HG03432 (cell line): Measurements from ENCODE around the gene TMEM121B.
A peak's percentile ranks its signal among the peaks of the same experiment; 100 is the strongest.
"Not testable (repeated sequence)": the region's sequence is repeated elsewhere in the genome, so short reads cannot be mapped to it uniquely, and the experiment has no call there.

ENCODE experiments used
- ATAC-seq: cut with Tn5 transposase; IDR thresholded peaks from one replicate; pipeline ENCODE4 v1.9.1; 2021; ENCODE audit warnings: mild to moderate bottlenecking, moderate library complexity; ENCODE audit not compliant: unreplicated experiment

Gene TMEM121B

DNA sequence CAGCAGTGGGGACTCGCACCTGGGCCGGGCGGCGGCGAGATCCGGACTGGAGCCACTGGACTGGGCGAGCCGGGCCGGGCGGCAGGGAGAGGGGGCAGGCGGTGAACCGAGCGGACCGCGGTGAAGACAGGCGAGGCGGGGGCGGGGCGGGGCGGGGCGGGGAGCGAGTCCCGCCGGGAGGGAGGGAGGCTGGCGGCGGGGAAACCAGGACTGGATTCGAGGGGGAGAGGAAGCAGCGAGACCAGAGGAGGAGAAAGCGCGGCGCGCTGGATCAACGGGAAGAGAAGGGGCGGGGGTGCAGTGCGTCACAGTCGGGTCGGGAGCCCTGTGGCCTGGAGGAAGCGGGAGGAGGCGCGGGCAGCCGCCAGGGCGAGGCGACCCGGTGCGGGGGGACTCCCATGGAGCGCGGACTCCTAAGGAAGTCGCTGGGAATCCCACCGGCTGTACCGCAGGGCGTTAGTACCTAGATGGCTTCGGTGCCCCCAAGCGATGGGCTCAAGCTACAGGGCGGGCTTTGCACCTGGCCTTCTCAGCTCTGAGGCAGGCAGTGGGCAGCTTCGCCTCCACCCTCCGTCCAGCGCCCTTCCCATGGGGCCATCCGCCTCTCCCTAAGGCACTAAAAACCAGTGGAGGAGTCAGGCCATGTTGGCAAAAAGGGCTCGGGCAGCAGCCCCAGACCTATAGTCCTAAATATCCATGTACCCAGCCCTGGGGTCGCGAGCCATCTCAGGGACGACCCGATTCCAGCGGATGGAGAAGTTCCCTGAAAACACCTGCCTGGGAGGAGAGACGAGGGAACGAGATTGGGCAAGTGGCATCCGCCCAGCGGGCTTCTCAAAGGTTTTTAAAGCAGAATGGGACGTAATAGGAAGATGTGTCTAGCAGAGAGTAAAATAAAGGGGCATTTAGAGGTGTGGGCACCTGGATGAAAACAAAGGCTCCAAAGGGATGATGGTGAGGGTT, at the start of gene TMEM121B:
TMEM121B (minus strand) TSS at position 128 of the 963 bp plus-strand sequence. CDS start 233 bp downstream, outside the sequence.
- no peak for ATAC-seq

GRCh38 chr22:17167486-17167885, 46.3 kb upstream of the TMEM121B start:
- ATAC-seq = no peak

DNA sequence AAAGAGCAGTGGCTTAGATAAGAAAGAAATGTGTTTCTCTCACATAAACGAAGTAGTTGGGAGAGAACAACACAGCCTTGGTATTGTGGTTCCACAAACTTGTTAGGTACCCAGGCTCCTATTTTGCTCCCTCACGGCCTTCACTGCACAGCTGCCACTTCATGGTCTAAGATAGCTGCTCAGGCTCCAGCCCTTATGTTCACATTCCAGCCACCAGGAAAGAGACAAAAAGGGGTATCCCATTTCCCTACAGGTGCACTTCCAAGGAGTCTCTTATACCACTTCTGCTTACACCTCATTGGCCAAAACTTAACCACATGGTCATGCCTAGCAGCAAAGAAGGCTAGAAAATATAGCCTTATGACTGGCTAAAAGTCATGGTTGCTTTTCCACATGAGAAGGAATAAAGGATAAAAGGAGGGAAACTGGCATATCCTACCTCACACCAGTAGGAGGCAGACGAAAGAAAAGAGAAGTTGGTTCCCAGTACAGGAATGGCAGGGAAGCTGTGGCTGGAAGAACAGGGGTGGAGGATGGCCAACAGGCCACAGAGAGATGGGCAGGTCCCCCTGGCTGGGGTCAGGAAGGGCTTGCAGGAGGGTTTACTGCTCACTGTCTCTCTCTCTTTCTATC, 43.3 kb upstream of the TMEM121B start:
- no peak for ATAC-seq

- ATAC-seq = no peak
Observed at GRCh38 chr22:17162731-17163130, 41.6 kb upstream of the TMEM121B start.

DNA sequence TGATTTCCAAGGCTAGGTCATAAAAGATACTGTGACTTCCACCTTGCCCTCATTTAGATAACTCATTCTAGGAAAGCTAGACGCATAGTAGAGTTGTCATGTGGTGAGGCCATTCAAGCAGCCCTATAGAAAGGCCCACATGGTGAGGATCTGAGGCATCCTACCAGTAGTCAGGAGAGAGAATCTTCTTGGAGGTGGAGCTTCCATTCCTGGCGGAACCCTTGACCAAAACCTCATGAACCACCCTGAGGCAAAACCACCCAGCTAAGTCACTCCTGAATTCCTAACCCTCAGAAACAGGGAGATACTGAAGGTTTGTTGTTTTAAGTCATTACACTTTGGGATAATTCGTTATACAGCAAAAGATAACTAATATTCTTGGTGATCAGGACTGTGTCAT, 40.8 kb upstream of the TMEM121B start:
- ATAC-seq = no peak

DNA sequence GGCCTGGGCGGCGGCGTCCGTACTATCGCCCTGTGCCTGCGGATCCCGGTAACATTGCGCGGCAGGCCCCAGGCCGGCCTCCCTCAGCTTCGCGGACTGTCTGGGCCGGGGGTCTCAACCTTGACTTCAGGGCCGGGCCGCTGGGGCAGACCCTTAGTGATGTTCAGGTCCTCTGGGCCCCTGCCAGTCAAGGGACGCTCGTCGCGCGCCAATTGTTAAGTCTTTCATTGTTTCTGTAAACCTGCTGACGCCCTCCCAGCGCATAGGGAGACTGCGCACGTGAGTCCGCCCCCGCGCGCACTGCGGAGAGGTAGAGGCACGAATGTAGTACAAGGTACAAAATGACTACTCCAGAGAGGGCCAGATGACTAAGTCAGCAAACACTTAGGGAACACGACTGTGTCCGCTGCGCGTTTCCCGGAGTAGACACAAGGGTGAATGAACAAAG, 38.4 kb upstream of the TMEM121B start:
- peak; percentile 31 for ATAC-seq

DNA sequence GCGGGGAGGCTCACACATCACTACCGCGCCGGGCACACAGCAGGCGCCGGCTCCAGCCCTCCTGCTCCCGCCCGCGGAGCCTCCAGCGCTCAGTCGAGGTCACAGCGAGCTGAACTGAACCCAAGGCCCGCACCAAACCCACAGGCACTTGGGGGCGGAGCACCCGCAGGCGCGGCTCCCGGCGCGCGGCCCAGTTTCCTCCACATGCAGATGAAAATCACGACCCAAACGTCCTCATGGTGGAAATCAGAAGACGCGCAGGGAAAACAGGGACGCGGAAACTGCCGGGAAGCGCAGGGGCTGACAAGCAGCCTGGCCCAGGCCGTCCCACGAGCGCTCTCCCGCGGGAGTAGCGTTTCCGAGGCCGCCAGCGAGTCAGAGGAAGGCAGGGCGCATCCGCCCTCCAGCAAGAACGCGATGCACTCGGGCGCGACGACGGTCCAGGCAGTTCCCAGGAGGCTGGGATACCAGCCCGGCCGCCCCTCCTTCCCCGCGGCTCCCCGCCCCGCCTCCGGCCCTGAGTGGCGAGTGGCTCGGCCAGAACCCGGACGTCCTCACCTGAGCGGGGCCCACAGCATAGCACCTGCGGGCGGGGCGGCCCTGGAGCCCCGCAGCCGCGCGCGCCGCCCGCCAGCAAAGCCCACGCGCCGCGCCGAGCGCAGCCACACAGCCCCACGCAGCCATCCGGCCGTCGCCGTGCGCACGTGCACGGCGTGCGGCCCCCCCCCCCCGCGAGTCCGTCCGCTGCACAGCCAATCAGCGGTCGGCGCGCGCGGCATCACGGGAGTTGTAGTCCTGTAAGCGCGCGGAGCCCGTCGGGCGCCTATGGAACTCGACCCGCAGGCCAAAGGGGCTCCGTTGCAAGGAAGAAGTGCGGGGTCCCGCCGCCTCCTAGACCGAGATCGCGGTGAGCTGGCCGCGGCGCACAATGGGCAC, 37.7 kb upstream of the TMEM121B start, which contains the start of gene HDHD5:
HDHD5 (minus strand) TSS at position 710 of the 936 bp plus-strand sequence; CDS start at position 684, 26 bp downstream.
- ATAC-seq = peak; percentile 82

DNA sequence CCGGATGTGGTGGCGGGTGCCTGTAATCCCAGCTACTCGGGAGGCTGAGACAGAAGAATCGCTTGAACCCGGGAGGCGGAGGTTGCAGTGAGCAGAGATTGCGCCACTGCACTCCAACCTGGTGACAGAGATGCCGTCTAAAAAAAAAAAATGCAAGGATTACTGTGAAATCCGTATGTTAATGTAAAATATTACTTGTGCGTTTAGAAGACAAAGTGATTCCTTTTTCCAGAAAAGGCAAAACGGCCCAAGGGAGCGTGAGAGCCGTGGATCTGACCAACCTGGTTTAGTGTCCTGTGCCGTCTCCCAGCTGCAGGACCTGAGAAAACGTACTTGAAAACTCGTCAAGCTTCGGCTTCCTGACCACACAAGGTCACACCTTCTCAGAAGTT, 37.0 kb upstream of the TMEM121B start:
- ATAC-seq = no peak

GRCh38 chr22:17157714-17158113, 36.6 kb upstream of the TMEM121B start:
- no peak for ATAC-seq

DNA sequence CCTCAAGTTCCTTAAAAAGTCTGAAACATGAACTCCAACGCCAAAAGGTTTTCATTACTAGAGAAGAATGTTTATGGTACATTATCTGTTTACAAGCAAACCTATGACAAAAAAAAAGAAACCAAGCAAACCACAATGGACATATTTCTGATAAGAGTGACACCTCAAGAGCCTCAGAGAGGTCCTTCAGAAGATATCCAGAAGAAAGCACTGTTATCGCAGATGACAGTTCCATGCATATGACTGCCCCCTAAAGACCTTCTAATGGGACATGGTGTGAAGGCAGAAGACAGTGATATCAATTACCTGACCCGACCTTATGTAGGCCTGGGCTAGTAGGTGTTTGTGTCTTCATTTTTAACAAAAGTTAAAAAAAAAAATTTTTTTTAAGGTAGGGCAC, 34.8 kb upstream of the TMEM121B start:
- no peak for ATAC-seq

DNA sequence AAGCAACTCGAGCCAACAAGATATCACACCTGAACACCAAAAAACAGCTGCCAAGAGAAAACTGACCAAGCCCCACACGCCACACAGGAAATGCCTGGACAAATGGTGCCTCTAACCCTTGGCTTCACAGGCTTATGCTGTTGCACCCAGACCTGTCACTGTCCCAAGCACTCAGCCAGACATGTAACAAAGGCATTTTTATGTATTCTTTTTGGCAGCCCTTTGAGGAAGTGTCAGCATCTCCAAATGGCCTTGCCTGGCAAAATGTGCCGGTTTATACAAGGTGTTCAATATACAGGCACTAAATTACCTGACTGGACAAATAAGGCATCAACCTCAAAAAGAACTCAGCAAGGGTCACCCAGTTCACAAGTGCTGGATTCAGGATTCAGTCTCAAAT, 31.8 kb upstream of the TMEM121B start:
- no peak for ATAC-seq

- no peak for ATAC-seq
Observed at GRCh38 chr22:17152340-17152739, 31.2 kb upstream of the TMEM121B start.

DNA sequence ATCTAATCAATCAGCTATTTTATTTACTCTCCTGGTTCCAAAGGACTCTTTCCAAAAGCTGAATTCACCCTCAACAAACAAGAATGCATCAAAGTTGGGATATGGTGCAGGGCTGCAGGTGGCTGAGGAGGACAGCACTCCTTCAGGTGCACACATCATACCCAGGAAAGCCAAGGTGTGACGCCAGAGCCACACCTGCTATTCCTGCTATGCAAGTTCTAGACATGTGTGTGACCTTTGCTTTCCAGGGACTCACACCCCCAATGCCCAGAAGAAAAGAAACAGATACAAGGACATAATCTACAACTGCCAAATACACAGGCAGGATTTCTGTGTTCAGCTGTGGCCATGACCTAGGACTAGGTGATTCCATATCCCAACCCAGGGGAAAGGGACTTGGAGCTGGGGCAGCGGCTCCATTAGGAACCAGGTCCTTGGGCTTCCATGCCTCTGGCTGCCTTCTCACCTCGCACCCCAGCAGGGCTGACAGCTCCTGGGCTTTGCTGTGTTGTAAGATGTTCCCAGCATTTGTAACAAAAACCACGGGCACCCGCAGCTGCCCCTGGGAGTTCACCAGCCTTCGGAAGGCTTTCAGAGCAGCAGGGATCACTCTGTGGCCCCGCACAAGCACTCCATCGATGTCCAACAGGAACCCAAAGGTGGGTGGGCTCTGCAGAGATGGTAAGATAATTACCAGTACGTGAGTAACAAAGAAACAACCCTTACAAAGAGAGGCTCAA, 28.1 kb upstream of the TMEM121B start:
- ATAC-seq = no peak

DNA sequence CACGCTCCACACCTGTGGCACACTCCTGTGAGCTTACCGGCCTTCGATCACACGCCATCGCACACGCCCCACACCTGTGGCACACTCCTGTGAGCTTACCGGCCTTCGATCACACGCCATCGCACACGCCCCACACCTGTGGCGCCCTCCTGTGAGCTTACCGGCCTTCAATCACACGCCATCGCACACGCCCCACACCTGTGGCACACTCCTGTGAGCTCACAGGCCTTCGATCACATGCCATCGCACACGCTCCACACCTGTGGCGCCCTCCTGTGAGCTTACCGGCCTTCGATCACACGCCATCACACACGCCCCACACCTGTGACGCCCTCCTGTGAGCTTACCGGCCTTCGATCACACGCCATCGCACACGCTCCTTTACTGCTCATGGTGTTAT, 26.3 kb upstream of the TMEM121B start:
- not testable (repeated sequence) for ATAC-seq

- no peak for ATAC-seq
Observed at GRCh38 chr22:17145021-17145680, 24.0 kb upstream of the TMEM121B start.

- ATAC-seq = no peak
Observed at GRCh38 chr22:17143826-17144225, 22.7 kb upstream of the TMEM121B start.

- ATAC-seq = no peak
Observed at GRCh38 chr22:17143101-17143500, 21.9 kb upstream of the TMEM121B start.

GRCh38 chr22:17140826-17141766, 19.9 kb upstream of the TMEM121B start:
- no peak for ATAC-seq
